Mucosa of descending colon (tissue), 3 donors: ENCODE results near the gene SLC48A1. TPM values are rescaled to one million over a fixed set of nuclear protein-coding genes. Genes with fewer than 3 reads are reported as not detected.

Source experiments
- ATAC-seq: fragments of 200-7000 bp; cut with Tn5 transposase; one replicate; pipeline ENCODE4 v1.9.1; 2020; ENCODE audit warnings: mild to moderate bottlenecking, moderate library complexity
- DNase-seq, 3 donors: peaks; one replicate each; pipeline ENCODE4 v3.0.0-alpha.2; 2020
- H3K36me3 ChIP-seq: fragments of 200-600 bp; one replicate; pipeline ENCODE4 v1.8.0; 2021; ENCODE audit warnings: low read depth, mild to moderate bottlenecking
- H3K4me1 ChIP-seq: fragments of 200-600 bp; one replicate; pipeline ENCODE4 v1.8.0; 2021; ENCODE audit warnings: low read depth, mild to moderate bottlenecking
- H3K4me3 ChIP-seq: fragments of 200-600 bp; one replicate; pipeline ENCODE4 v1.8.0; 2021; ENCODE audit warnings: mild to moderate bottlenecking
- H3K9me3 ChIP-seq: fragments of 200-600 bp; one replicate; pipeline ENCODE4 v1.8.0; 2021; ENCODE audit warnings: mild to moderate bottlenecking
- intact Hi-C, 2 donors: fragments of 100-400 bp; cut with DNase I in 1 of 2; cut with micrococcal nuclease in 1 of 2; formaldehyde crosslinking; loops; one replicate each; pipeline versions ENCODE4 v1.11.0 to v1.11.1; 2022; cut with DNase I, micrococcal nuclease
- total RNA-seq, 3 donors: library from RNA; stranded (reverse); fragmentation: NEBNext Ultra II Directional in 2 of 3; extraction: Animal tissue kit (Norgen Biotek cat#: 25700) in 2 of 3; gene quantifications; one replicate each; pipeline versions ENCODE4 v1.2.1 to v1.2.4, GENCODE V29; 2021 to 2023
- TF ChIP-seq, protein P1 (sequence below): fragments of 200-600 bp; IDR thresholded peaks from one replicate; pipeline ENCODE4 v1.8.0; 2022; ENCODE audit warnings: antibody characterized with exemption, mild to moderate bottlenecking
- donor health status: DM: no; HTN: no; CAD: no; lungs with moderate emphysema.
- donor health status: DM: no; HTN: no; CAD: no.
- donor health status: DM: no; HTN: yes; CAD: no.

The SLC48A1 gene
- total RNA-seq, 3 donors from 2014 or later, result 17.2 to 35.4 (median 19.1) TPM

GRCh38 chr12:47818007-47818376, 45.0 kb downstream of the SLC48A1 start:
- Histone ChIP-seq H3K4me3 (no peak overlapping the region), H3K4me1 (peaks cover 32% of the 10 kb centered on the region), H3K36me3 (no peaks in the 10 kb centered on the region), H3K9me3 (no peaks in the 10 kb centered on the region)
- TF ChIP-seq, protein P1, sequence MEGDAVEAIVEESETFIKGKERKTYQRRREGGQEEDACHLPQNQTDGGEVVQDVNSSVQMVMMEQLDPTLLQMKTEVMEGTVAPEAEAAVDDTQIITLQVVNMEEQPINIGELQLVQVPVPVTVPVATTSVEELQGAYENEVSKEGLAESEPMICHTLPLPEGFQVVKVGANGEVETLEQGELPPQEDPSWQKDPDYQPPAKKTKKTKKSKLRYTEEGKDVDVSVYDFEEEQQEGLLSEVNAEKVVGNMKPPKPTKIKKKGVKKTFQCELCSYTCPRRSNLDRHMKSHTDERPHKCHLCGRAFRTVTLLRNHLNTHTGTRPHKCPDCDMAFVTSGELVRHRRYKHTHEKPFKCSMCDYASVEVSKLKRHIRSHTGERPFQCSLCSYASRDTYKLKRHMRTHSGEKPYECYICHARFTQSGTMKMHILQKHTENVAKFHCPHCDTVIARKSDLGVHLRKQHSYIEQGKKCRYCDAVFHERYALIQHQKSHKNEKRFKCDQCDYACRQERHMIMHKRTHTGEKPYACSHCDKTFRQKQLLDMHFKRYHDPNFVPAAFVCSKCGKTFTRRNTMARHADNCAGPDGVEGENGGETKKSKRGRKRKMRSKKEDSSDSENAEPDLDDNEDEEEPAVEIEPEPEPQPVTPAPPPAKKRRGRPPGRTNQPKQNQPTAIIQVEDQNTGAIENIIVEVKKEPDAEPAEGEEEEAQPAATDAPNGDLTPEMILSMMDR, result no peak
- DNase-seq (no peak), ATAC-seq (no peak)
- intact Hi-C loops, result no loop called here

DNA sequence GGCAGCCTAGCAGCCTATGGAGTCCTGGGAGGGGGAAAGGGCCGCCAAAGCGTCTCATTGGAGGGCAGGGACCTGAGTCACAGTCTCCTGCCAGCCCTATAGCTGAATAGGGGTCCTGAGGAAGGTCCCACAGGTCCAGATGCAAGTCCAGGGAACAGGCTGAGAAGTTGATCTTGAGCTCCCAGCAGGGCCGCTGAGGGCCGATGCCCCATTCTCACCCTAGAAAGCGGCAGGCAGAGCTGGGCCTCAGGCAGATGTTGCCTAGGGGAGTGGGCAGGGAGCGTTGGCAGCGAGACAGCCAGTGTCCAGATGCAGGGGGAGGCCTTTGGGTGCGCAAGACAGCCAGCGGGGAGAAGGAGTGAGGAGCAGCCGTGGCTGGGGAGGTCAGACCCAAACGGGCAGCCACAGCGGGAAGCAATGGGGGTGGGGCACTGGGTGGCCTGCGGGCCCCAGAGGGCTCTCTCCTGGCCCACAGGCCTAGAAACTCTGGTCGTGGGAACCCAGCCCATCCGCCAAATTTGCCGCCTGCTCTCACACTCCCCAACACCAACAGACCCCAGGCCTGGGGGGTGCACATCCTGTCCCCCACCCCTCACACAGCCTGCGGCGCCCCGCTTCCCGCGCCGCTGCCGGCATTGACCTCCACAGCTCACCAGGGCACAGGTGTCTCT, 45.6 kb downstream of the SLC48A1 start:
- Histone ChIP-seq H3K4me1 (peaks cover 32% of the 10 kb centered on the region), H3K4me3 (peak overlapping the region; percentile 68), H3K9me3 (no peaks in the 10 kb centered on the region), H3K36me3 (no peaks in the 10 kb centered on the region)
- intact Hi-C loops, result no loop called here
- peak; percentile 4 for ATAC-seq
- TF ChIP-seq, protein P1, result no peak
- DNase-seq, result peak; percentile 47 to 77 (median 67)

- peaks cover 26% of the 10 kb centered on the region for H3K4me1 ChIP-seq
- no peaks in the 10 kb centered on the region for H3K9me3 ChIP-seq
- H3K4me3 ChIP-seq, result peak overlapping the region; percentile 68
- H3K36me3 ChIP-seq, result no peaks in the 10 kb centered on the region
- ATAC-seq (peak; percentile 49), DNase-seq (peak; percentile 70 to 88 (median 85))
- TF ChIP-seq, protein P1, result no peak
- intact Hi-C loops, result no loop called here
Observed at GRCh38 chr12:47819138-47819895, 46.3 kb downstream of the SLC48A1 start.

DNA sequence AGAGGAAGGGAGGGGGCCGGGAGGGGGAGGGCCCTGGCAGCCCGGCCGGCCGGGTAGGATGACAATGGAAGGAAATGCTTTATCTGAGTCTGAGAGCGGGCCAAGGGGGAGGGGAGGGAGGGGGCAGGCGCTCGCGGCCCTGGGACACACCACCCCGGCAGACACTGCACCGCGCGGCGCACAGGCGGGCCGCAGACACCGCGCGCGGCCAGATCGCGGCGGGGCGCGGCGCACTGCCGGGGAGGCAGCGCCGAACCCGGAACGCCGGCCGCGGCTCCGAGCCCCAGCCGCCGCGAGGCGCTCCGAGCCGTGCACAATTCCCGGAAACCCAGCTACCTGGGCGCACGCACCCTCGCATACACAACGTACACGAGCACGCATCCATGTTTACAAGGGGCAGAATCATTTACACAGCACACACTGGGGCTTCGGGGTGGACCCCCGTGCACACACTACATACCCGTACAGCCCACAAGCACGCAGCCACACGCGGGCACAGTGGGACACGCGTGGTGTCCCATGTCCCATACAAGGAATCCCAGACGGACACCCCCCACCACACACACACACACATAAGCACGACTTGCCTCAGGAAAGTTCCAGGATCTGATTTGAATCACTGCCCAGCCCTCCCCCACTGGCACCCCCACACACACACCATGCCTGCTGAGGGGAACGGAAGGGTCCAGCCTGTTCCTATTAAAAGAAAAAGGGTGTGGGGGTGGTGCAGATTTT, 47.0 kb downstream of the SLC48A1 start, which contains the start of gene HDAC7:
Gene HDAC7 (minus strand): TSS at position 8 of the 735 bp plus-strand sequence. CDS start 118 bp downstream, outside the sequence.
- Histone ChIP-seq H3K4me3 (peak within 1 kb of the TSS; percentile 68), H3K36me3 (no peaks in the 10 kb centered on the region), H3K9me3 (no peaks in the 10 kb centered on the region), H3K4me1 (peaks cover 25% of the 10 kb centered on the region)
- intact Hi-C loops, result no loop called here
- ATAC-seq, result peak; percentile 73
- DNase-seq, result peak; percentile 85 to 92 (median 86)
- TF ChIP-seq, protein P1, result no peak

GRCh38 chr12:47820631-47821345, 47.8 kb downstream of the SLC48A1 start:
- H3K4me1 ChIP-seq, result peaks cover 29% of the 10 kb centered on the region

More at GRCh38 chr12:47820631-47821345, 47.8 kb downstream of the SLC48A1 start:
- Histone ChIP-seq H3K36me3 (no peaks in the 10 kb centered on the region), H3K4me3 (peak overlapping the region; percentile 68), H3K9me3 (no peaks in the 10 kb centered on the region)
- ATAC-seq (peak; percentile 48), DNase-seq (peak; percentile 58 to 74 (median 63))
- intact Hi-C loops, result no loop called here
- TF ChIP-seq, protein P1, result no peak
